Measurements from ENCODE around the gene SACM1L. TPM values are rescaled to one million over a fixed set of nuclear protein-coding genes. Genes with fewer than 3 reads are reported as not detected.

SACM1L gene
- total RNA-seq, 2 donors from 2014 or later: 25.1 to 49.5 TPM

- intact Hi-C loops (cut with DNase I): no loop called here
- Histone ChIP-seq H3K36me3 (replicated peaks in 1 of 2; ENCODE audit: insufficient read depth in 1 of 2, low read depth in 2 of 2) (no peaks in the 10 kb centered on the region), H3K9me3 (no peaks in the 10 kb centered on the region), H3K27ac (no peak overlapping the region), H3K4me3 (no peak overlapping the region), H3K27me3 (no peaks in the 10 kb centered on the region), H3K4me1 (no peaks in the 10 kb centered on the region)
- DNase-seq: no peak
- 86 to 87% methylated on average over 15 to 16 of the region's 16 CpGs for WGBS, 2 donors
- no peak for TF ChIP-seq CTCF (IDR thresholded peaks at IDR 0.05)
- no peak for TF ChIP-seq POLR2A (IDR thresholded peaks at IDR 0.05)
- ATAC-seq: no peak
Measured at GRCh38 chr3:45772341-45773035, 83.3 kb downstream of the SACM1L start.

- no peak overlapping the region for H3K4me3 ChIP-seq
- H3K4me1 ChIP-seq: no peaks in the 10 kb centered on the region
- no peak overlapping the region for H3K27ac ChIP-seq
- no peak for ATAC-seq
- WGBS, 2 donors: 90 to 96% methylated on average over 5 of the region's 5 CpGs
- no peaks in the 10 kb centered on the region for H3K27me3 ChIP-seq
- no peaks in the 10 kb centered on the region for H3K9me3 ChIP-seq
- no peaks in the 10 kb centered on the region for H3K36me3 ChIP-seq (replicated peaks in 1 of 2; ENCODE audit: insufficient read depth in 1 of 2, low read depth in 2 of 2)
- DNase-seq: no peak
- intact Hi-C loops (cut with DNase I): no loop called here
- no peak for TF ChIP-seq CTCF (IDR thresholded peaks at IDR 0.05)
- no peak for TF ChIP-seq POLR2A (IDR thresholded peaks at IDR 0.05)
Measured at GRCh38 chr3:45773072-45773471, 83.9 kb downstream of the SACM1L start.

- Histone ChIP-seq H3K36me3 (replicated peaks in 1 of 2; ENCODE audit: insufficient read depth in 1 of 2, low read depth in 2 of 2) (no peaks in the 10 kb centered on the region), H3K4me3 (no peak overlapping the region), H3K27ac (no peak overlapping the region), H3K4me1 (peaks cover 3% of the 10 kb centered on the region), H3K27me3 (no peaks in the 10 kb centered on the region), H3K9me3 (no peaks in the 10 kb centered on the region)
- TF ChIP-seq POLR2A (IDR thresholded peaks at IDR 0.05) (no peak), CTCF (IDR thresholded peaks at IDR 0.05) (no peak)
- 37 to 53% methylated on average over 7 of the region's 7 CpGs for WGBS, 2 donors
- DNase-seq (no peak), ATAC-seq (no peak)
- intact Hi-C loops (cut with DNase I): no loop called here
Measured at GRCh38 chr3:45773714-45774449, 84.7 kb downstream of the SACM1L start.

- intact Hi-C loops (cut with DNase I): no loop called here
- peaks cover 7% of the 10 kb centered on the region for H3K4me1 ChIP-seq
- H3K27ac ChIP-seq: no peak overlapping the region
Measured at GRCh38 chr3:45774581-45775521, 85.7 kb downstream of the SACM1L start.

More at GRCh38 chr3:45774581-45775521, 85.7 kb downstream of the SACM1L start:
- ATAC-seq (no peak), DNase-seq (no peak)
- WGBS, 2 donors: 69 to 74% methylated on average over 8 of the region's 8 CpGs
- no peak for TF ChIP-seq CTCF (IDR thresholded peaks at IDR 0.05)
- TF ChIP-seq POLR2A (IDR thresholded peaks at IDR 0.05): no peak
- Histone ChIP-seq H3K9me3 (no peaks in the 10 kb centered on the region), H3K27me3 (no peaks in the 10 kb centered on the region), H3K4me3 (no peak overlapping the region), H3K36me3 (replicated peaks in 1 of 2; ENCODE audit: insufficient read depth in 1 of 2, low read depth in 2 of 2) (no peaks in the 10 kb centered on the region)

Data from body of pancreas (tissue), 4 donors.